CD14-positive monocyte (primary cell): ENCODE data around the gene APOC3. TPM values are rescaled to one million over a fixed set of nuclear protein-coding genes. Genes with fewer than 3 reads are reported as not detected.
A peak's percentile ranks its signal among the peaks of the same experiment; 100 is the strongest.

Experiments used
- DNase-seq, 3 donors: peaks; one replicate each; pipeline ENCODE4 v3.0.0-alpha.2; 2011 to 2022
- H2AFZ ChIP-seq: 2 replicates; pipeline ENCODE4 v1.6.0; 2012; ENCODE audit warnings: mild to moderate bottlenecking, low read depth, low read length, inconsistent platforms; ENCODE audit not compliant: insufficient read depth, poor library complexity, severe bottlenecking
- H3K27ac ChIP-seq, 2 donors: 1 replicate in 1 of 2; 2 replicates in 1 of 2; pipeline ENCODE4 v1.5.1; 2012 to 2013; ENCODE audit warnings: low read length in 2 of 2, control low read depth in 1 of 2, inconsistent platforms in 1 of 2, low read depth in 1 of 2, mild to moderate bottlenecking in 1 of 2
- H3K27me3 ChIP-seq, 2 donors: one replicate each; pipeline versions ENCODE4 v1.6.0 to v1.6.1; 2011 to 2013; ENCODE audit warnings: low read length in 2 of 2; ENCODE audit not compliant: control insufficient read depth in 2 of 2, insufficient read depth in 2 of 2
- H3K36me3 ChIP-seq, 2 donors: replicated peaks in 1 of 2; 1 replicate in 1 of 2; 2 replicates in 1 of 2; pipeline versions ENCODE4 v1.5.1 to v1.6.1; 2012 to 2013; ENCODE audit warnings: low read length in 2 of 2, control low read depth in 1 of 2, inconsistent platforms in 1 of 2, mild to moderate bottlenecking in 1 of 2; ENCODE audit not compliant: insufficient read depth in 2 of 2, control insufficient read depth in 1 of 2
- H3K4me1 ChIP-seq, 2 donors: 1 replicate in 1 of 2; 2 replicates in 1 of 2; pipeline versions ENCODE4 v1.5.1 to v1.6.1; 2012 to 2013; ENCODE audit warnings: low read length in 2 of 2, control low read depth in 1 of 2, inconsistent platforms in 1 of 2, mild to moderate bottlenecking in 1 of 2, moderate library complexity in 1 of 2; ENCODE audit not compliant: insufficient read depth in 2 of 2, control insufficient read depth in 1 of 2
- H3K4me2 ChIP-seq: replicated peaks from 2 replicates; pipeline ENCODE3; 2012; ENCODE audit warnings: low read length, moderate library complexity, mild to moderate bottlenecking; ENCODE audit not compliant: poor library complexity, severe bottlenecking; ENCODE audit errors: extremely low read depth
- H3K4me3 ChIP-seq, 3 experiments: fragments of 200-600 bp in 1 of 3; sonication (generic) in 1 of 3; replicated peaks in 1 of 3; 1 replicate in 2 of 3; 2 replicates in 1 of 3; pipeline ENCODE4 v1.5.1; 2011 to 2013; ENCODE audit warnings: low read length in 3 of 3, mild to moderate bottlenecking in 3 of 3, control low read depth in 2 of 3, low read depth in 2 of 3, inconsistent platforms in 1 of 3, moderate library complexity in 1 of 3
- H3K79me2 ChIP-seq: 2 replicates; pipeline ENCODE4 v1.6.0; 2012; ENCODE audit warnings: mild to moderate bottlenecking, control low read depth, inconsistent platforms, low read length, moderate library complexity; ENCODE audit not compliant: insufficient read depth
- H3K9ac ChIP-seq: 2 replicates; pipeline ENCODE4 v1.6.0; 2017; ENCODE audit warnings: low read length, mild to moderate bottlenecking; ENCODE audit not compliant: insufficient read depth, poor library complexity, severe bottlenecking
- H3K9me3 ChIP-seq, 2 donors: replicated peaks in 1 of 2; 1 replicate in 1 of 2; 2 replicates in 1 of 2; pipeline versions ENCODE4 v1.5.1 to v1.6.1; 2012 to 2013; ENCODE audit warnings: low read length in 2 of 2, control low read depth in 1 of 2; ENCODE audit not compliant: control insufficient read depth in 1 of 2, insufficient read depth in 1 of 2
- H4K20me1 ChIP-seq: 2 replicates; pipeline ENCODE4 v1.6.0; 2012; ENCODE audit warnings: mild to moderate bottlenecking, low read length, control low read depth, moderate library complexity; ENCODE audit not compliant: insufficient read depth
- H3K27ac Mint-ChIP-seq, 7 donors: one replicate each; pipeline ENCODE4 v1.8.0; 2020; ENCODE audit warnings: mild to moderate bottlenecking in 7 of 7, mixed read lengths in 7 of 7, moderate library complexity in 6 of 7, inconsistent platforms in 2 of 7
- H3K27me3 Mint-ChIP-seq, 3 donors: one replicate each; pipeline ENCODE4 v1.8.0; 2021 to 2022; ENCODE audit warnings: low read depth in 3 of 3, mild to moderate bottlenecking in 3 of 3, mixed read lengths in 3 of 3, moderate library complexity in 3 of 3, inconsistent platforms in 1 of 3
- H3K36me3 Mint-ChIP-seq, 2 donors: one replicate each; pipeline ENCODE4 v1.8.0; 2020; ENCODE audit warnings: mixed read lengths in 2 of 2, inconsistent platforms in 1 of 2, mild to moderate bottlenecking in 1 of 2
- H3K4me1 Mint-ChIP-seq: one replicate; pipeline ENCODE4 v1.8.0; 2020; ENCODE audit warnings: mild to moderate bottlenecking, mixed read lengths
- H3K4me3 Mint-ChIP-seq, 2 donors: one replicate each; pipeline ENCODE4 v1.8.0; 2020; ENCODE audit warnings: mild to moderate bottlenecking in 2 of 2, mixed read lengths in 2 of 2, moderate library complexity in 1 of 2
- H3K9me3 Mint-ChIP-seq, 7 donors: one replicate each; pipeline ENCODE4 v1.8.0; 2020 to 2022; ENCODE audit warnings: mixed read lengths in 7 of 7, mild to moderate bottlenecking in 6 of 7, moderate library complexity in 6 of 7, inconsistent platforms in 2 of 7
- CTCF ChIP-seq: fragments of 200-600 bp; IDR thresholded peaks from one replicate; pipeline ENCODE4 v1.8.0; 2022; ENCODE audit warnings: antibody characterized with exemption, mild to moderate bottlenecking
- WGBS: methylation state at CpG from one replicate; pipeline ENCODE4 v1.1.5; 2013; ENCODE audit warnings: missing lambda C conversion rate; ENCODE audit not compliant: insufficient coverage; 5-methylcytosine and 5-hydroxymethylcytosine counted together
- intact Hi-C, 2 donors: fragments of 100-400 bp; cut with micrococcal nuclease; formaldehyde crosslinking; loops; one replicate each; pipeline versions ENCODE4 v1.15.0 to v1.15.1; 2023
- polyA plus RNA-seq, 3 donors: library from polyadenylated mRNA; depleted of rRNA in 1 of 3; unstranded in 2 of 3; stranded (reverse) in 1 of 3; fragments of 300-500 nt in 2 of 3; fragments of >200 nt in 1 of 3; fragmentation: Illumina TruSeq in 2 of 3; gene quantifications; 1 replicate in 2 of 3; 2 replicates in 1 of 3; pipeline ENCODE4 v1.2.3, GENCODE V29; 2012 to 2021

The APOC3 gene
- polyA plus RNA-seq, 3 donors: not detected

GRCh38 chr11:116838321-116839084 lies 8.8 kb downstream of the APOC3 start:
- H3K27me3 ChIP-seq: no peaks in the 10 kb centered on the region
- no peak overlapping the region for H3K9ac ChIP-seq
- Mint-ChIP-seq H3K27me3 (peaks cover 0 to 4% (median 3%) of the 10 kb centered on the region in 3 donors), H3K4me3 (no peak overlapping the region), H3K36me3 (peaks cover 7 to 8% of the 10 kb centered on the region in 2 donors), H3K9me3 (peaks cover 0 to 2% (median 0%) of the 10 kb centered on the region in 7 donors), H3K4me1 (peaks cover 14% of the 10 kb centered on the region), H3K27ac (no peak overlapping the region)
- no peak overlapping the region for H2AFZ ChIP-seq
- H3K4me1 ChIP-seq: peaks cover 17 to 19% of the 10 kb centered on the region in 2 donors
- H3K27ac ChIP-seq: no peak overlapping the region
- no peak overlapping the region for H3K4me3 ChIP-seq
- WGBS: 80% methylated on average over 1 of the region's 6 CpGs
- peaks cover 2 to 8% of the 10 kb centered on the region in 2 donors for H3K36me3 ChIP-seq
- TF ChIP-seq CTCF: no peak
- DNase-seq: no peak
- no peaks in the 10 kb centered on the region for H3K9me3 ChIP-seq
- H3K79me2 ChIP-seq: no peaks in the 10 kb centered on the region
- intact Hi-C loops: no loop called here
- no peaks in the 10 kb centered on the region for H4K20me1 ChIP-seq
- no peak overlapping the region for H3K4me2 ChIP-seq

- no peaks in the 10 kb centered on the region for H4K20me1 ChIP-seq
- no peak for TF ChIP-seq CTCF
- H3K4me3 ChIP-seq: no peak overlapping the region
- H3K9me3 ChIP-seq: no peaks in the 10 kb centered on the region
- Mint-ChIP-seq H3K4me1 (peaks cover 7% of the 10 kb centered on the region), H3K36me3 (peaks cover 20 to 21% of the 10 kb centered on the region in 2 donors), H3K27ac (peak overlapping the region in 2 of 7 donors; percentile 54 to 77), H3K4me3 (no peak overlapping the region), H3K9me3 (peaks cover 0 to 3% (median 0%) of the 10 kb centered on the region in 7 donors), H3K27me3 (peaks cover 0 to 1% (median 0%) of the 10 kb centered on the region in 3 donors)
- no peak overlapping the region for H3K9ac ChIP-seq
- H3K4me1 ChIP-seq: peaks cover 10 to 11% of the 10 kb centered on the region in 2 donors
- intact Hi-C loops: no loop called here
- H2AFZ ChIP-seq: no peak overlapping the region
- no peak overlapping the region for H3K27ac ChIP-seq
- H3K36me3 ChIP-seq: peaks cover 18 to 23% of the 10 kb centered on the region in 2 donors
- no peaks in the 10 kb centered on the region for H3K79me2 ChIP-seq
- no peaks in the 10 kb centered on the region for H3K27me3 ChIP-seq
- WGBS: 91% methylated on average over 4 of the region's 6 CpGs
- no peak for DNase-seq
- H3K4me2 ChIP-seq: no peak overlapping the region
Measured at GRCh38 chr11:116840224-116840745, 10.6 kb downstream of the APOC3 start.
